CD4-positive, alpha-beta memory T cell (primary cell): ENCODE data around the gene PCDHGB7. TPM values are rescaled to one million over a fixed set of nuclear protein-coding genes. Genes with fewer than 3 reads are reported as not detected.
"Not testable (repeated sequence)": the region's sequence is repeated elsewhere in the genome, so short reads cannot be mapped to it uniquely, and the experiment has no call there.

Experiments used
- CTCF ChIA-PET: fragments of 350-600 bp; sonication (Branson Sonifier 250); formaldehyde crosslinking; loops from one replicate; lab custom pipeline; 2021; ENCODE audit warnings: inconsistent platforms; ENCODE audit not compliant: partially characterized antibody; lab: Charles Lee
- POLR2A ChIA-PET: fragments of 350-600 bp; sonication (Branson Sonifier 250); formaldehyde crosslinking; loops from one replicate; lab custom pipeline; 2021; ENCODE audit not compliant: partially characterized antibody; lab: Charles Lee
- DNase-seq, 5 donors: peaks; one replicate each; pipeline versions ENCODE4 v3.0.0 to v3.0.0-alpha.2; 2020 to 2022; ENCODE audit warnings: mixed read lengths in 1 of 5
- H3K27ac ChIP-seq: one replicate; pipeline ENCODE4 v1.7.0; 2013; ENCODE audit warnings: low read depth, low read length
- H3K27me3 ChIP-seq: 2 replicates; pipeline ENCODE4 v1.7.0; 2013; ENCODE audit warnings: mild to moderate bottlenecking, low read length, moderate library complexity; ENCODE audit not compliant: insufficient read depth
- H3K36me3 ChIP-seq: 2 replicates; pipeline ENCODE4 v1.7.0; 2013; ENCODE audit warnings: mild to moderate bottlenecking, low read length, moderate library complexity; ENCODE audit not compliant: insufficient read depth
- H3K4me1 ChIP-seq: 2 replicates; pipeline ENCODE4 v1.7.0; 2013; ENCODE audit warnings: mild to moderate bottlenecking, low read length, moderate library complexity; ENCODE audit not compliant: insufficient read depth
- H3K4me3 ChIP-seq, 2 donors: one replicate each; pipeline ENCODE4 v1.7.0; 2013; ENCODE audit warnings: low read length in 2 of 2, mild to moderate bottlenecking in 1 of 2
- H3K9me3 ChIP-seq, 2 donors: one replicate each; pipeline ENCODE4 v1.7.0; 2013; ENCODE audit warnings: low read length in 2 of 2, control low read depth in 1 of 2; ENCODE audit not compliant: control insufficient read depth in 1 of 2
- H3K27ac Mint-ChIP-seq, 7 donors: one replicate each; pipeline ENCODE4 v1.8.0; 2020 to 2021; ENCODE audit warnings: mixed read lengths in 7 of 7, mild to moderate bottlenecking in 6 of 7, inconsistent platforms in 3 of 7, moderate library complexity in 3 of 7
- H3K27me3 Mint-ChIP-seq, 2 donors: one replicate each; pipeline ENCODE4 v1.8.0; 2020 to 2021; ENCODE audit warnings: mixed read lengths in 2 of 2
- H3K36me3 Mint-ChIP-seq, 2 donors: one replicate each; pipeline ENCODE4 v1.8.0; 2020 to 2021; ENCODE audit warnings: mixed read lengths in 2 of 2, inconsistent platforms in 1 of 2, mild to moderate bottlenecking in 1 of 2
- H3K4me1 Mint-ChIP-seq, 4 donors: one replicate each; pipeline ENCODE4 v1.8.0; 2020 to 2021; ENCODE audit warnings: mixed read lengths in 4 of 4, mild to moderate bottlenecking in 1 of 4
- H3K4me3 Mint-ChIP-seq, 8 donors: one replicate each; pipeline ENCODE4 v1.8.0; 2020 to 2021; ENCODE audit warnings: mixed read lengths in 8 of 8, mild to moderate bottlenecking in 7 of 8, moderate library complexity in 6 of 8, inconsistent platforms in 3 of 8
- H3K9me3 Mint-ChIP-seq, 8 donors: one replicate each; pipeline ENCODE4 v1.8.0; 2020 to 2021; ENCODE audit warnings: mixed read lengths in 8 of 8, mild to moderate bottlenecking in 5 of 8, inconsistent platforms in 3 of 8, moderate library complexity in 1 of 8
- intact Hi-C: fragments of 100-400 bp; cut with micrococcal nuclease; formaldehyde crosslinking; loops from one replicate; pipeline ENCODE4 v1.15.1; 2023
- polyA plus RNA-seq, 2 donors: library from polyadenylated mRNA; unstranded; fragments of 300-500 nt; fragmentation: Illumina TruSeq; gene quantifications; one replicate each; pipeline ENCODE4 v1.2.3, GENCODE V29; 2021
- total RNA-seq, 2 experiments: library from RNA; stranded (reverse); gene quantifications; one replicate each; pipeline ENCODE4 v1.2.3, GENCODE V29; 2021

PCDHGB7 gene
- total and polyA plus RNA-seq, 4 experiments from 2014 or later, result 0.03 to 0.33 (median 0.32) TPM; not detected in 1

DNA sequence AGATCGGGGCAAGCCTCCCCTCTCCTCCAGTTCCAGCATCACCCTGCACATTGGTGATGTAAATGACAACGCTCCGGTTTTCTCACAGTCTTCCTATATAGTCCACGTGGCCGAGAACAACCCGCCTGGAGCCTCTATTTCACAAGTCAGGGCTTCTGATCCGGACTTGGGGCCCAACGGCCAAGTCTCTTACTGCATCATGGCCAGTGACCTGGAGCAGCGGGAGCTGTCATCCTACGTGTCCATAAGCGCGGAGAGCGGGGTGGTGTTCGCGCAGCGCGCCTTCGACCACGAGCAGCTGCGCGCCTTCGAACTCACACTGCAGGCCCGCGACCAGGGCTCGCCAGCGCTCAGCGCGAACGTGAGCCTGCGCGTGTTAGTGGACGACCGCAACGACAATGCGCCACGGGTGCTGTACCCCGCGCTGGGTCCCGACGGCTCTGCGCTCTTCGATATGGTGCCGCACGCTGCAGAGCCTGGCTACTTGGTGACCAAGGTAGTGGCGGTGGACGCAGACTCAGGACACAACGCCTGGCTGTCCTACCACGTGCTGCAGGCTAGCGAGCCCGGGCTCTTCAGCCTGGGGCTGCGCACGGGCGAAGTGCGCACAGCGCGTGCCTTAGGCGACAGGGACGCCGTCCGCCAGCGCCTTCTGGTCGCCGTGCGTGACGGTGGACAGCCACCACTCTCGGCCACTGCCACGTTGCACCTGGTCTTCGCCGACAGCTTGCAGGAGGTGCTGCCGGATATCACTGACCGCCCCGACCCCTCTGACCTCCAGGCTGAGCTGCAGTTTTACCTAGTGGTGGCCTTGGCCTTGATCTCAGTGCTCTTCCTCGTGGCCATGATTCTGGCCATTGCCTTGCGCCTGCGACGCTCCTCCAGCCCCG, 28.1 kb upstream of the PCDHGB7 start:
- peak overlapping the region in 1 of 8 donors; percentile 11 for H3K4me3 Mint-ChIP-seq
- peaks cover 38 to 53% of the 10 kb centered on the region in 2 donors for H3K27me3 Mint-ChIP-seq
- Histone ChIP-seq H3K9me3 (no peaks in the 10 kb centered on the region), H3K27ac (no peak overlapping the region), H3K36me3 (no peaks in the 10 kb centered on the region), H3K4me3 (no peak overlapping the region), H3K27me3 (peaks cover 17% of the 10 kb centered on the region), H3K4me1 (no peaks in the 10 kb centered on the region)
- H3K36me3 Mint-ChIP-seq, result peaks cover 7 to 14% of the 10 kb centered on the region in 2 donors
- H3K27ac Mint-ChIP-seq, result peak overlapping the region in 1 of 7 donors; percentile 38
- peaks cover 7 to 84% (median 71%) of the 10 kb centered on the region in 8 donors for H3K9me3 Mint-ChIP-seq
- ChIA-PET CTCF (interaction anchor here (1.0 to 1.6 kb wide), 2 partner anchors 24 to 31 kb away, joined by 3 to 7 read pairs; partner anchors contain the start of gene PCDHGA10), POLR2A (no interaction called here)
- intact Hi-C loops, result no loop called here
- no peak for DNase-seq
- peaks cover 0 to 4% (median 3%) of the 10 kb centered on the region in 4 donors for H3K4me1 Mint-ChIP-seq

DNA sequence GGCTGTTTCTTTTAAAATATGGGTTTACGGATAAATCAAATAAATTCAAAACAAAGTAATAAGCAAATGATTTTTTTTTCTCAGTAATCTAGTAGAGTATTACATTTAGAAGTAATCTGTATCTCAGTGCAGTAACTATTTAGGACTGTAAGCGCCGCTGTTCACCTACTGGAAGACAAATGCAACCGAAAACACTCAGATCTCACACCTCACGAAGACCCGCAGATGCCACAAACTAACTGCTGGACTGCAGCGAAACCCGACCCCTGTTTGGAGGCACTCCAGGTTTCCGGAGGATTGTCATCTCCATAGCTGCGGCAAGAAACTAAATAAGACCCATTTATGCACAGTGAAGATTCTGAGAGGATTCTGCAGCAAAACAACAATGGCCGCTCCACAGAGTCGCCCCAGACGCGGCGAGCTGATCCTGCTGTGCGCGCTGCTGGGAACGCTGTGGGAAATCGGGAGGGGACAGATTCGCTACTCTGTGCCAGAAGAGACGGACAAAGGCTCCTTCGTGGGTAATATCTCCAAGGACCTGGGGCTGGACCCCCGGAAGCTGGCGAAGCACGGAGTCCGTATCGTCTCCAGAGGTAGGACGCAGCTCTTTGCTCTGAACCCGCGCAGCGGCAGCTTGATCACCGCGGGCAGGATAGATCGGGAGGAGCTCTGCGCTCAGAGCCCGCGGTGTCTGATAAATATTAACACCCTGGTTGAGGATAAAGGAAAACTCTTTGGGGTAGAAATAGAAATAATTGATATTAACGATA, 24.9 kb upstream of the PCDHGB7 start, which contains the start of gene PCDHGA8:
Gene PCDHGA8, plus strand, starts transcription at position 205 of the 770 bp plus-strand sequence. Its CDS starts 181 bp downstream, at position 386.
- Histone ChIP-seq H3K27ac (no peak within 1 kb of the TSS), H3K27me3 (peaks cover 18% of the 10 kb centered on the region), H3K9me3 (no peaks in the 10 kb centered on the region), H3K36me3 (no peaks in the 10 kb centered on the region), H3K4me3 (no peak within 1 kb of the TSS), H3K4me1 (no peaks in the 10 kb centered on the region)
- Mint-ChIP-seq H3K27me3 (peaks cover 43% of the 10 kb centered on the region in 2 donors), H3K9me3 (peaks cover 7 to 72% (median 61%) of the 10 kb centered on the region in 8 donors), H3K36me3 (peaks cover 7 to 11% of the 10 kb centered on the region in 2 donors), H3K4me1 (peaks cover 0 to 4% (median 2%) of the 10 kb centered on the region in 4 donors), H3K27ac (no peak within 1 kb of the TSS), H3K4me3 (peak within 1 kb of the TSS in 2 of 8 donors; percentile 1 to 17)
- POLR2A ChIA-PET, result no interaction called here
- CTCF ChIA-PET, result interaction anchor here (0.8 to 1.1 kb wide), 2 partner anchors 14 to 121 kb away, joined by 3 to 4 read pairs; no protein-coding TSS in a partner anchor
- DNase-seq, result no peak
- intact Hi-C loops, result no loop called here

DNA sequence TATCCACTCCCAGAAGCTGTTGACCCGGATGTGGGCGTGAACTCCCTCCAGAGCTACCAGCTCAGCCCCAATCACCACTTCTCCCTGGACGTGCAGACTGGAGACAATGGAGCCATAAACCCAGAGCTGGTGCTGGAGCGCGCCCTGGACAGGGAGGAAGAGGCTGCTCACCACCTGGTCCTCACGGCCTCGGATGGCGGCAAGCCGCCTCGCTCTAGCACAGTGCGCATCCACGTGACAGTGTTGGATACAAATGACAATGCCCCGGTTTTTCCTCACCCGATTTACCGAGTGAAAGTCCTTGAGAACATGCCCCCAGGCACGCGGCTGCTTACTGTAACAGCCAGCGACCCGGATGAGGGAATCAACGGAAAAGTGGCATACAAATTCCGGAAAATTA, 24.2 kb upstream of the PCDHGB7 start:
- ChIA-PET POLR2A (no interaction called here), CTCF (interaction anchor here (0.8 to 1.1 kb wide), 2 partner anchors 13 to 121 kb away, joined by 3 to 4 read pairs; no protein-coding TSS in a partner anchor)
- H3K27ac Mint-ChIP-seq, result no peak overlapping the region
- intact Hi-C loops, result no loop called here
- Histone ChIP-seq H3K4me3 (no peak overlapping the region), H3K27me3 (peaks cover 18% of the 10 kb centered on the region), H3K36me3 (no peaks in the 10 kb centered on the region), H3K9me3 (no peaks in the 10 kb centered on the region), H3K4me1 (no peaks in the 10 kb centered on the region), H3K27ac (no peak overlapping the region)
- peaks cover 41% of the 10 kb centered on the region in 2 donors for H3K27me3 Mint-ChIP-seq
- no peak for DNase-seq
- peaks cover 7 to 11% of the 10 kb centered on the region in 2 donors for H3K36me3 Mint-ChIP-seq
- H3K9me3 Mint-ChIP-seq, result peaks cover 7 to 70% (median 62%) of the 10 kb centered on the region in 8 donors
- peak overlapping the region in 1 of 8 donors; percentile 17 for H3K4me3 Mint-ChIP-seq
- peaks cover 0 to 3% (median 2%) of the 10 kb centered on the region in 4 donors for H3K4me1 Mint-ChIP-seq

DNA sequence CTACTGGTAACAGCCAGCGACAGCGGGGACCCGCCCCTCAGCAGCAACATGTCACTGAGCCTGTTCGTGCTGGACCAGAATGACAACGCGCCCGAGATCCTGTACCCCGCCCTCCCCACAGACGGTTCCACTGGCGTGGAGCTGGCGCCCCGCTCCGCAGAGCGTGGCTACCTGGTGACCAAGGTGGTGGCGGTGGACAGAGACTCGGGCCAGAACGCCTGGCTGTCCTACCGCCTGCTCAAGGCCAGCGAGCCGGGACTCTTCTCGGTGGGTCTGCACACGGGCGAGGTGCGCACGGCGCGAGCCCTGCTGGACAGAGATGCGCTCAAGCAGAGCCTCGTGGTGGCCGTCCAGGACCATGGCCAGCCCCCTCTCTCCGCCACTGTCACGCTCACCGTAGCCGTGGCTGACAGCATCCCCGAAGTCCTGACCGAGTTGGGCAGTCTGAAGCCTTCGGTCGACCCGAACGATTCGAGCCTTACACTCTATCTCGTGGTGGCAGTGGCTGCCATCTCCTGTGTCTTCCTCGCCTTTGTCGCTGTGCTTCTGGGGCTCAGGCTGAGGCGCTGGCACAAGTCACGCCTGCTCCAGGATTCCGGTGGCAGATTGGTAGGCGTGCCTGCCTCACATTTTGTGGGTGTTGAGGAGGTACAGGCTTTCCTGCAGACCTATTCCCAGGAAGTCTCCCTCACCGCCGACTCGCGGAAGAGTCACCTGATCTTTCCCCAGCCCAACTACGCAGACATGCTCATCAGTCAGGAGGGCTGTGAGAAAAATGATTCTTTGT, 22.9 kb upstream of the PCDHGB7 start:
- H3K36me3 Mint-ChIP-seq, H3K4me1 Mint-ChIP-seq, H3K36me3 ChIP-seq, POLR2A ChIA-PET, H3K27ac Mint-ChIP-seq, H3K4me3 Mint-ChIP-seq, H3K4me1 ChIP-seq, H3K4me3 ChIP-seq, intact Hi-C loops, DNase-seq, H3K9me3 ChIP-seq, H3K27ac ChIP-seq: not testable (repeated sequence)
- Mint-ChIP-seq H3K9me3 (peaks cover 3 to 71% (median 62%) of the 10 kb centered on the region in 8 donors), H3K27me3 (peaks cover 43 to 45% of the 10 kb centered on the region in 2 donors)
- CTCF ChIA-PET, result interaction anchor here (1.0 to 3.7 kb wide), 2 partner anchors 19 to 164 kb away, joined by 7 to 16 read pairs; partner anchors contain the start of gene PCDHGA10
- peaks cover 15% of the 10 kb centered on the region for H3K27me3 ChIP-seq

DNA sequence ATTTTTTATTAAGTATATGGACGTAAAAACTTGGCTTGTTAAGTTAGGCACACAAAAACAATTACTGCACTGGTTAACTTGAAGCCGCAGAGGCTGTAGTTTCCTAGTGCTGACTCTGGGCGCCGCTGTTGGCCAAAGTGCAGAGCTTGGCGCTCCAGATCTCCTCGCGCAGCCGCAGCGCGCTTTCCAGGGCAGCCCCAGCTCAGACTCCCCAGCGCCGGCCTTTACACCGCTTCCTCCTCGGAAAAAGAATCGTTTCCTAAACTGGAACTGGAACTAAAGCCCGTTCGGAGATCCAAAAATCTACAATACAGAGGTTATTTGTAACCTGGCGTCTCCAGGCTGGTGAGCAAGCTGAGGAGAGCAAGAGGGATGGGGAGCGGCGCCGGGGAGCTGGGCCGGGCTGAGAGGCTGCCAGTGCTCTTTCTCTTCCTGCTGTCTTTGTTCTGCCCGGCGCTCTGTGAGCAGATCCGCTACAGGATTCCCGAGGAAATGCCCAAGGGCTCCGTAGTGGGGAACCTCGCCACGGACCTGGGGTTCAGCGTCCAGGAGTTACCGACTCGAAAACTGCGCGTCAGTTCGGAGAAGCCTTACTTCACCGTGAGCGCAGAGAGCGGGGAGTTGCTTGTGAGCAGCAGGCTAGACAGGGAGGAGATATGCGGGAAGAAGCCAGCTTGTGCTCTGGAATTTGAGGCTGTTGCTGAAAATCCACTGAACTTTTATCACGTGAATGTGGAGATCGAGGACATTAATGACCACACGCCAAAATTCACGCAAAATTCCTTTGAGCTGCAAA, 19.5 kb upstream of the PCDHGB7 start, which contains the start of gene PCDHGB5:
Gene PCDHGB5, plus strand, starts transcription at position 192 of the 796 bp plus-strand sequence. Its CDS starts 181 bp downstream, at position 373.
- DNase-seq, result peak in 3 of 5 donors; percentile 38 to 41 (median 39)

More for the DNA sequence above, 19.5 kb upstream of the PCDHGB7 start, which contains the start of gene PCDHGB5:
- H3K36me3 Mint-ChIP-seq, result peaks cover 11 to 12% of the 10 kb centered on the region in 2 donors
- H3K4me3 Mint-ChIP-seq, result peak within 1 kb of the TSS in 7 of 8 donors; percentile 21 to 72 (median 44)
- H3K4me3 ChIP-seq, intact Hi-C loops, H3K27ac ChIP-seq, H3K9me3 ChIP-seq, POLR2A ChIA-PET, H3K4me1 ChIP-seq, H3K36me3 ChIP-seq, H3K4me1 Mint-ChIP-seq: not testable (repeated sequence)
- H3K9me3 Mint-ChIP-seq, result peaks cover 2 to 62% (median 52%) of the 10 kb centered on the region in 8 donors
- CTCF ChIA-PET, result interaction anchor here (1.2 to 3.7 kb wide), 3 partner anchors 16 to 166 kb away, joined by 4 to 16 read pairs (median 9); partner anchors contain the start of gene PCDHGA10
- H3K27ac Mint-ChIP-seq, result peak within 1 kb of the TSS in 1 of 7 donors; percentile 19
- H3K27me3 ChIP-seq, result peaks cover 10% of the 10 kb centered on the region
- H3K27me3 Mint-ChIP-seq, result peaks cover 42 to 49% of the 10 kb centered on the region in 2 donors
